GM18858 (cell line): ENCODE results near the gene TSSK2.

Experiments
- ATAC-seq: cut with Tn5 transposase; IDR thresholded peaks from one replicate; pipeline ENCODE4 v1.9.1; 2021; ENCODE audit not compliant: unreplicated experiment

Gene TSSK2

GRCh38 chr22:19122752-19123492 lies 8.2 kb upstream of the TSSK2 start:
- no peak for ATAC-seq

- ATAC-seq = no peak
Measured at GRCh38 chr22:19123936-19124335, 7.2 kb upstream of the TSSK2 start.

- no peak for ATAC-seq
Measured at GRCh38 chr22:19124377-19124776, 6.7 kb upstream of the TSSK2 start.

GRCh38 chr22:19125011-19125410 lies 6.1 kb upstream of the TSSK2 start:
- no peak for ATAC-seq

- ATAC-seq = no peak
Measured at GRCh38 chr22:19125474-19126308, 5.4 kb upstream of the TSSK2 start.

- no peak for ATAC-seq
Measured at GRCh38 chr22:19126309-19127273, 4.5 kb upstream of the TSSK2 start.

GRCh38 chr22:19127329-19128008 lies 3.6 kb upstream of the TSSK2 start:
- no peak for ATAC-seq

- no peak for ATAC-seq
Measured at GRCh38 chr22:19128009-19128401, 3.1 kb upstream of the TSSK2 start.

- ATAC-seq = no peak
Measured at GRCh38 chr22:19128946-19129727, 2.0 kb upstream of the TSSK2 start.

- ATAC-seq = no peak
Measured at GRCh38 chr22:19129871-19130270, 1.2 kb upstream of the TSSK2 start.

- no peak for ATAC-seq
Measured at GRCh38 chr22:19131685-19132015, 542 bp downstream of the TSSK2 start.

GRCh38 chr22:19132153-19132552 lies 1.0 kb downstream of the TSSK2 start:
- no peak for ATAC-seq

GRCh38 chr22:19132693-19133400 lies 1.7 kb downstream of the TSSK2 start:
- ATAC-seq = no peak

- ATAC-seq = no peak
Measured at GRCh38 chr22:19133561-19133960, 2.5 kb downstream of the TSSK2 start.

GRCh38 chr22:19134176-19134831 lies 3.2 kb downstream of the TSSK2 start:
- no peak for ATAC-seq

GRCh38 chr22:19134874-19135273 lies 3.8 kb downstream of the TSSK2 start:
- ATAC-seq = no peak

- no peak for ATAC-seq
Measured at GRCh38 chr22:19136915-19137314, 5.8 kb downstream of the TSSK2 start.

GRCh38 chr22:19137384-19138216 lies 6.5 kb downstream of the TSSK2 start:
- no peak for ATAC-seq
